ENCODE measurements around the gene EMX2.
"Not testable (repeated sequence)": the region's sequence is repeated elsewhere in the genome, so short reads cannot be mapped to it uniquely, and the experiment has no call there.

The EMX2 gene

DNA sequence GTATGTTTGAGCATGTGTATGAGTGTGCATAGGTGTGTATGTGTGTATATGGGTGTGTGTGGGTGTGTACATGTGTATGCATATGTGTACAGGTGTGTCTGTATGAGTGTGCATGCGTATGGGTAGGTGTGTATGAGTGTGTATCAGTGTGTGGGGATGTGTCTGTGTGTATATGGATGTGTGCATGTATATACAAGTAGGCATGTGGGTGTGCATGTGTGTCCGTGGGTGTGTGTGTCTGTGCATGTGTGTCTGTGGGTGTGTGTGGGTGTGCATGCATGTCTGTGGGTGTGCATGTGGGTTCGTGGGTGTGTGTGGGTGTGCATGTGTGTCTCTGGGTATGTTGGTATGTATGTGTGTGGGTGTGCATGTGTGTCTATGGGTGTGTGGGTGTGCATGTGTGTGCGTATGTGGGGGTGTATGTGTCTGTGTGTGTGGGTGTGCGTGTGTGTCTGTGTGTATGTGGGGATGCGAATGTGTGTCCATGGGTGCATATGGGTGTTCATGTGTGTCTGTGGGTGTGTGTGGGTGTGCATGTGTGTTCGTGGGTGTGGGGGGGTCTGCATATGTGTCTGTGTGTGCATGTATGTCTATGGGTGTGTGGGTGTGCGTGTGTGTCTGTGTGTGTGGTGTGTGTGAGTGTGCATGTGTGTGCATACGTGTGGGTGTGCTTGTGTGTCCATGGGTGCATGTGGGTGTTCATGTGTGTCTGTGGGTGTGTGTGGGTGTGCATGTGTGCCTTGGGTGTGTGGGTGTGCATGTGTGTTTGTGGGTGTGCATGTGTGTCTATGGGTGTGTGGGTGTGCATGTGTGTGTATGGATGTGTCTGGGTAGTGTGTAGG, 20.6 kb downstream of the EMX2 start:
- no peak for DNase-seq

DNA sequence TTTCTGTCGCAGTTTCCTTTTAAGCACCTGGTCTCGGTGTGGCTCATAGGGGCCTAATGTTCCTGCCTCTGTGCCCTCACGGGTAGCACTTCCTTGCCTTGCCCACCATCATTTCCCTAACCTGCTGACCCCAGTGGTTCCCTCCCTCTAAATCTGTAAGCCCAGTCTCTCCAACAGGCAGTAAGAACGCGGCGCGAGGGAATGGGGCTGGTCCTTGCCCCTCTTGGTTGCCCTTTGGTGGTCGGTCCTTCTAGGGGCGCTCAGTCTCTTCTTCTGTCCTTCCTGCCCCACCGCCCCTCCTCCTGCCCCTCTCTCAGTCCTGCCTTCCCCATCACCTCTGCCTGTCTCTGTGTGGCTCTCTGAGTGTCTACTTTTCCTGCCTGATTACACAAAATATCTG, 21.2 kb downstream of the EMX2 start:
- no peak for DNase-seq

- no peak for DNase-seq
Measured at GRCh38 chr10:117565068-117565467, 22.5 kb downstream of the EMX2 start.

- DNase-seq, result no peak
Measured at GRCh38 chr10:117568334-117568733, 25.8 kb downstream of the EMX2 start.

DNA sequence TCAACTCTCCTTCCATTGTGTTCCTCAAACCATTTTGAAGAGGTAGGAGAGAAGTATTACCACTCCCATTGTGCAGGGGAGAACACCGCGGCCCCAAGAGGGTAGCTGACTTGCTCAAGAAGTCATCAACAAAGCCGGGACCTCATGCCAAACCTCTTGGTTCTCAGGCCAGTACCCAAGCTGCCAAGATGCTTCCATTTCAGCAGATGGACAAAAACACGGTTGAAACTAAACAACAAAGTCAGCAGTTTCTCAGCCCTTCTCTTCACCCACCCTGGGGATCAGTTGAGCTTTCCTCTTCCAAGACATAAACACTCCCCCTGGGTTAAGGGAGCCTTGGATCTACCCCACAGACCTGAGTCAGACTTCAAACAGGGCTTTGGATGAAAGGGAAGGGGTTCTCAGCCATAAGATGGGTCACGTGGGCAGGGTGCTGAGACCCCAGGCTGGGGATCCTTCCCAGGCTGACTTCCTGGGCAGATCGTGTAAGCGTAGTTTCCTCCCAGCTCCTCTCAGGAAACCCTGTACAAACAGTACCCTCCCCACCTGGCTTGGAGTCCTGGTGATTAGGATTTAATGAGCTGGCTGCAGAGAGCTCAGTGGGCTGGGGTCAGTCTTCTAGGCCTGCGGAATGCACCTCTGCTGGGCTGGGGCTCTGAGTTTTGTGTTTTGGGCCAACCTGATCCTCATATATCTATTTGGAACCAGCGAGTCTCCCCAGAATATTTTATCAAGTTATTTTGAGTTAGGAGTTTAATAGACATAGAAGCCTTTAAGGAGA, 27.3 kb downstream of the EMX2 start:
- DNase-seq, result no peak

GRCh38 chr10:117570880-117571279, 28.3 kb downstream of the EMX2 start:
- DNase-seq, result no peak

- no peak for DNase-seq
Measured at GRCh38 chr10:117574498-117575146, 32.1 kb downstream of the EMX2 start.

GRCh38 chr10:117578490-117578889, 35.9 kb downstream of the EMX2 start:
- DNase-seq, result no peak

DNA sequence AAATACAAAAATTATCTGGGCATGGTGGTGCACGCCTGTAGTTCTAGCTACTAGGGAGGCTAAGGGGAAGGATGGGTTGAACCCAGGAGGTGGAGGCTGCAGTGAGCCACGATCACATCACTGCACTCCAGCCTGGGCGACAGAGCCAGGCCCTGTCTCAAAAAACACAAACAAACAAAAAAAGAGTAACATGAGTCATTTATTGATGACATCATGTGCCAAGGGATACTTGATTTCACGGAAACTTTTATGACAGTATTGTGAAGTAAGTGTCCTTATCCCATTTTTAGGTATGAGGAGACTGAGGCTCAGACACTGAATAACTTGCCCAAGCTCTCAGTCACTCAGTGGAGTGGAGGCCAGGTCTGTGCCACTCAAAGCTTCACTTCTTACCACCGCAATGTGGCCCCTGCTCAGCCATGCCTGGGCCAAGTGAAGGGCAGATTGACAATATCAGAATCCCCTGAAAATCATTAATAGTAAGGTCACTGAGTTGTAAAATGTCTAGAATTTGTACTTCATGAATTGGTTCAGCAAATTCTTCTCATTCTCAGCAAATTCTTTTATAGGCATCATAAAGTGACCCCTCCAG, 36.5 kb downstream of the EMX2 start:
- no peak for DNase-seq

- no peak for DNase-seq
Measured at GRCh38 chr10:117581961-117582360, 39.4 kb downstream of the EMX2 start.

- DNase-seq, result not testable (repeated sequence)
Measured at GRCh38 chr10:117584831-117585230, 42.3 kb downstream of the EMX2 start.

DNA sequence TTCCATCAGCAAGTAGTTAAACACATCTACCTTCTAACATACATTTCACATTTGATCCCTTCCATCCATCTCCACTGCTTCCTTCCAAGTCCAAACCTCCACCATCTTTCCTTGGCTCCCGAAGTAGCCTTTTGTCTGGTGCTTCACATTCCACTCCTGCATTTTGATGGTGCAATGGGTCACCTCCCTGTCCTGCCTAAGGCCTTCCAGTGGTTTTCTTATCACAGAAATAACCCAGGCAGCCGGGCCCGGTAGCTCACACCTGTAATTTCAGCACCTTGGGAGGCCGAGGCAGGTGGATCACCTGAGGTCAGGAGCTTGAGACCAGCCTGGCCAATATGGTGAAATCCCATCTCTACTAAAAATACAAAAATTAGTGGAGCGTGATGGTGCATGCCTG, 44.5 kb downstream of the EMX2 start:
- DNase-seq, result no peak

DNA sequence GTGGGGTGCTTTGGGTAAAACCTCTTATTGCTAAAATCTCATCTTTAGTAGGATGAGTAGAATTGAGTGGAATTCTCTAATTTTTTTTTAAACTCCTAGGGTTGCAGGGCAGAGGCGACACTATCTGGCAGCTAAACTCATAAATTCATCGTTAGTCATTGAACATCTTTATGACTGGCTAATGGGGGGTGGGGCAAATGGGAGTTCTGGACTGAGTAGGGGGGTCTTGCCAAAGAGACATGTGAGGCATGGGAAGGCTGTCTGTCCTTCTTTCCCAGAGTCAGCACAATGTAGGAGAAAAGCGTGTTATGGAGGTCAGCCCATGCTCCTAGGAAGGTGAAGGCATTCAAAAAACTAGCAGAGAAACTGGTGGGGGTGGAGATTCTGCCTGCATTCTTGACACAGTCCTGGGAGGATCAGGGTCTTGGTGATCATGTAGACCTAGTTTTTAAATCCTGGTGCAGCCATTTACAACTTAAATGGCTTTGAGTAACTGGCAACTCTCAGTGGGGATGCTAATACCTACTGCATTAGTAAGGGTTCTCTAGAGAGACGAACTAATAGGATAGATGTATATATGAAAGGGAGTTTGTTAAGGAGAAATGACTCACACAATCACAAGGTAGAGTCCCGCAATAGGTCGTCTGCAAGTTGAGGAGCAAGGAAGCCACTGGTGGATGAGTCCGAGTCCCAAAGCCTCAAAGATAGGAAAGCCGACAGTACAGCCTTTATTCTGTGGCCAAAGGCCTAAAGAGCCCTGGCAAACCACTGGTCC, 47.7 kb downstream of the EMX2 start:
- DNase-seq, result no peak

- DNase-seq, result no peak
Measured at GRCh38 chr10:117591043-117591442, 48.5 kb downstream of the EMX2 start.

GRCh38 chr10:117594722-117595121, 52.2 kb downstream of the EMX2 start:
- DNase-seq, result no peak

DNA sequence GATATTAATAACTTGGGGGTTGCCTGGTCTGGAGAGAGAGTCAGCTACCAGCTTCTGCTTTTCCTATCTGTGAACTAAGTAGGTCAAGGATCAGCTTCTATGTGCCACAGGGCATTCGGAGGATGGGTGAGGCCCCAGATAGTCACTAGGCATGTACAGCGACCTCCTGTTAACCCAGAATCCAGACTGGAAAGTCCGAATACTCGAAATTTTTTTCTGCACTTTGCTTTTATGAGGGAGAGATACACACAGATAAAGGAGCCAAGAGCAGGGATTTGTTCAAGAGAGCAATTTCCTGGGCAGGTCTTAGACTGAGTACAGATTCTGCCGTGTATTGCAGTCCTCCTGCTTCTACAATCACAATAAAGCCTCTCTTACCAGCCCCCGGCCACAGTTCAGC, 54.2 kb downstream of the EMX2 start:
- DNase-seq, result no peak

GRCh38 chr10:117597216-117597615, 54.7 kb downstream of the EMX2 start:
- DNase-seq, result no peak

Measured in RPMI8226 (cell line).